ENCODE data around the gene SPACA9.

The SPACA9 gene

DNA sequence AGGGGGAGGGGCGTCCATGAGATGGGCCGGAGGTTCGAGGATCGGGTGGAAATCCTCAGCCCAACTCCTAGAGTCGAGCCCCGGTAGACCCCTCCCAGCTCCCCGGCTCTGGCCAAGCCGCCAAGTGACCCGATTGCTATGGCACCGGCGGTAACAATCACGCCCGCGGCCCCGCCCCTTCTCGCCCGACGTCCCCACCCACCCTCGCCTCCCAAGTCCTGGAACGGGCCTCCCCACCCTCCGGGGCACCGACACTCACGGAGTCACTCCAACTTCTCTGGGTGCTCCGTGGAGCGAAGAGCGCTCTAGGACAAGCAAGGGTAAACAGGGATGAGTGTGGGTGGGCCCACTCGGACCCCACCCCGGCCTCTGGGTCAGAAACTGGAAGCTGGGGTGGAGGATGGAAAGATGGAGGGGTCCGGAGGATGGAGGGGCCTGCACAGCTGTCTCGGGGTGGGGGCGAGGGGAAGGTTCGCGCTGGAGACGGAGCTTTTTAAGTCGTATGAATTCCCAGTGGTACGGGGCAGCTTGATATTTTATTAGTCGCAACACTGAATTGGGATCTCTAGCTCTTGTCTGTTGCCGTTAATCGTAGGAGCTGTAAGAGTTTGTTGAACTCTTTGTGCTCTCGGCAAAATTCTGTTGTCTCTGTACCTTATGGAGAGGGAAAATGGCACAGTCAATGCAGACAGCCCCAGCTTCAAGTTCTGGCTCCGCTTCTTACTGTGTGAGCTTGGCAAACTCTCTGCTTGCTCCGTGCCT lies at the start of gene SPACA9:
TSS of gene SPACA9 (plus strand) at position 204 of the 762 bp plus-strand sequence. CDS start 5,050 bp downstream, outside the sequence.
- DNase-seq = no peak

DNA sequence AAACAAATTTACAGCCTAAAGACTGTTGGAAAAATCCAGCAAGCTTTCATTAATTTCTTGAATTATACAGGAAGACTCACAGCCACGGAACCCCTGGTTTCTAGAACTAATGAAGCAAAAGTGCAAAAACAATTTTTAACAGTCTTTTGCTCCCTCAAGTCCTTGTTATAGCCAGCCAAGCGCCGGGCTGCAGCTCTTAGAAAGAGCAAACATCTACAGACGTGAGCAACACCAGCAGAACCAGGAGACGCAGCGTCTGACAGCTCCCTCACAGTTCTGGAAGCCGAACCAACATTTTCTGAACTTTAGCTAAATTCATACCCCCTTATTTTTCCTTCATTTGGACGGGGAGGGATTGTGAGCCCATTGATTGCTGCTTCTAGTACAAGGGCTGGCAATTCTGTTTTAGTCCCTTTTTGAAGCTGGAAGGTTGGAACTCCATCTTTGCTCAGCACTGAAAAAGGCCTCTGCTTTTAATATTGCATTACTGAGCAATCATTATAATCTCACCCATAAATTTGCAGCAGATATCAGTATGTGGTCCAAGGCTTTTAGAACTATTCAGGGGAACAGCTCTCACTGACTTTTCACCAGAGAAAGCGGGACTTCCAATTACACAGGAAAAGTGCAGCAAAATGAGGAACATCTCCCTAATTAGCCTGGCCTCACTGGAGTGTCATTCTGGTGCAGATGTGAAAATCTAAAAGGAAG lies 46.4 kb upstream of the SPACA9 start:
- no peak for DNase-seq

- DNase-seq = peak; percentile 88
Observed at GRCh38 chr9:132833550-132834121, 45.1 kb upstream of the SPACA9 start.

DNA sequence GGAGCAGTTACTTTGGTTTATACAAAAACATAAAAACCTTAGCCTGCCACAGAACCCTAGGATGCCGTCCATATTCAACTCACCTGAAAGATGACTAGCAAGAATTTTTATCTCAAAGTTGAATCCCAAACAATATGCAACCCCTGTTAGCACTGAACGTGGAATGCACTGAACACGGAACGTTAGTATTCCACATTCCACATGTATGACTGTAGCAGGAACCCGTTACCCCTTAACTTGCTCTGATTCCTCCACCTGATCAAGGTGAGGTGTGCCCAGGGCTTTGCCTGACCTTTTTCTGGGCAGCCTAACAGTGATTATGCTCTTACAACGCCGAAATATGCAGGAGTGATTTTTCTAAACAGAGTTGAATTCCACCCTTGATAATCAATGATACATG lies 44.4 kb upstream of the SPACA9 start:
- no peak for DNase-seq

- DNase-seq = no peak
Observed at GRCh38 chr9:132837501-132838286, 41.0 kb upstream of the SPACA9 start.

DNA sequence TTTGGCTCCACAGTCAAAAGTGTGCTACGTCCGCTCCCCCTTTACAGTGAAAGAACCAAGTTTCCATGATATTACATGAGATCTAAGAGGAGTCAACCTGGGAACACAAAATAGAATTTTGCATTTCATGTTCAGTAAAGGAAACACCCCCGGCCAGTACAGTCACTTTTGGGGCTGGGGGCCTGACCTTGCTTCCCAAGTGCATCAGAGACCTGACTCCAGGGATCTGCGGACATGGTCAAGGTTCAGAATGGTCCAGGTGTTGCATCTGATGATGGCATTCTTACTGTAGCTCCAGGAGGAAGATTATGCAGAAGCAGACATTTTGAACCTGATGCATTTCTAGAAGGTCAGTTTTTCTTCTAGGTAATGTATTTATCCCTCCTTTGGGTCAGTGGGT lies 40.4 kb upstream of the SPACA9 start:
- DNase-seq = no peak

DNA sequence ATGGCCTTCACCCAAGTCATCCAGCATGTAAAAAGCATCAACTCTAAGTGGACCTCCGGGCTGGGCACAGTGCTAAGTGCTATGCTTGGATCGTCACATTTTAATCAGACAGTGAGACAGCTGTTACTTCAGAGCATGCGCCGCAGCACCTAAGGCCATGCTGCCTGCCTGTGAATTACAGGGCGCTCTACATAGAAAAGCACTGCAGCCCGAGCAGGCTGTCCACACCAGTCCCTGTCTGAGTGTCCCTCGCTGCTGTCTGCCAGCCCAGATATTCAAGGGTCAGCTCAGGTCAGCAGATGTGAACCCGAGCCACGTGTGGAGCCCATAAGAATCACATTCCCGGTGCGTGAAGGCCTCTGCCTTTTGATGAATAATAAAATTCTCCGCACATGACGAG lies 37.7 kb upstream of the SPACA9 start:
- DNase-seq = no peak

DNA sequence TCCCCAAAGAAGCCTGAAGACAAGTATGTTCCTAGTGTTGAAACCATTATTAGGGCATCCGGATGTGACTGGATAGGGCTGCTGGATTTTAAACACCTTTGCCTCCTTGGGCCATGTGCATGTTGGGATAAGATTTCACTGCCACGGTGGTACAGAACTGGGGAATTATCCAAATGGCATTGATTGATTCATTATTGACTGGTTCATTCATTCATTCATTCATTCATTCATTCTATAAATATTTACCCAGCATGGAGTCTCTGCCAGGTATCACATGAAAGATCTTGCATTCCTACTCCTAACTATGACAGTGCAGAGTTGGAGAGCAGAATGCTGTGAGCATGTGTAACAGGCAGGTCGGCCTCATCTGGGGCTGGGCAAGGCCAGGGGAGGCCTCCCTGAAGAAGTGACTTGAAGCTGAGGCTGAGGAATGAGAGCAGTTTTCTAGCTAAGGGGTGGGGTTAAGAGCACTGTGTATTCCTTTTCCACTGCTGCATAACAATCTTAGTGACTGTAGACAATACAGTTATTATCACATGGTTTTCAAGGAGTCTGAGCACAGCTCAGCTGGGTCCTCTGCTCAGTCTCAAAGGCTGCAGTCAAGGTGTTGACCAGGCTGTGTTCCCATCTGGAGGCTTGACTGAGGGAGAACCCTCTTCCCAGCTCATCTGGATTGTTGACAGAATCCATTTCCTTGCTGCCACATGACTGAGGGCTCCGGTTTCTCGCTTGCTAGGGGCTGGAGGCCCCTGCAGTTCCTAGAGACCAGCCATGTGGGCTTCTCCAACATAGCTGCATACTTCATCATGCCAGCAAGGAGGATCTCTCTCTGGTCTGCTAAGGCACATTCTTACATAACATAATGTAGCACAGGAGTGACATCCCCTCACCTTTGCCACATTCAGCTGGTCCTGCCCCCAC lies 36.3 kb upstream of the SPACA9 start:
- DNase-seq = no peak

DNA sequence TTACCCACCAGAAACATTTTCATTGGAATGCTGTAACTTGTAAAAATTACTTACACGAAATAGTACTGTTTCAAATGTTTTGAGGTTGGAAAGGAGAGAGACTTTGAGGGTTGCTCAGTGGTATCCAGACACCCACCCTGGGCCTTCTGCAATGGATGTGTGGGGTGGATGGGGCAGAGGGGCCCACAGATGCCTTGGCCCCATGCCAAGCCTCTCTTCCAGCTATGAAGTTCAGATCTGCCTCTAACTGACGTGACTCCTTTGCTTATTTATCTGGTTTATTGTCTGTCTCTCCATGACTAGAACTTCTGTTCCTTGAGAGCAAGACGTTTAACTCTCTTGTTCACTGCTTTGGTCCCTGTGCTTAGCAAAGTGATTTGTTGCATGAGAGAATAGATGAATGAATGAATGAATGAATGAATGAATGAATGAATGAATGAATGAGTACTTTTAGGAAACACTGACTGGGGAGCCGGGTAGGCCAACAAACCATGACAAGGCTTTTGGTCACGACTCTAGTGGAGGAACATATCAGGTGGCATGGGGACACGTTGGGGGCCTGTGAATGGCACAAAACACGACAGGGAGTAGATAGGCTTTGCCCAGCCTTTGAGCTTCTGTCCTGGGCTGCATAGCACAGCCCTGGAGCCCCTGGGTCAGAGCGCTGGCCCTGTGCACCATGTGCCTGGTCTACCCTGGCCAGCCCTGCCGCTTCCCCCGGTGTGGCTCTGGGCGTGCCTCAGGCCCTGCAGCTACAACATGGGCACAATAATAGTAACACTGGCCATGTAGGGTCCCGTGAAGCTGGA lies 32.4 kb upstream of the SPACA9 start:
- DNase-seq = no peak

- no peak for DNase-seq
Observed at GRCh38 chr9:132846918-132847515, 31.7 kb upstream of the SPACA9 start.

- no peak for DNase-seq
Observed at GRCh38 chr9:132849185-132849706, 29.5 kb upstream of the SPACA9 start.

- DNase-seq = no peak
Observed at GRCh38 chr9:132853482-132853881, 25.2 kb upstream of the SPACA9 start.

GRCh38 chr9:132854832-132855231 lies 23.9 kb upstream of the SPACA9 start:
- DNase-seq = no peak

DNA sequence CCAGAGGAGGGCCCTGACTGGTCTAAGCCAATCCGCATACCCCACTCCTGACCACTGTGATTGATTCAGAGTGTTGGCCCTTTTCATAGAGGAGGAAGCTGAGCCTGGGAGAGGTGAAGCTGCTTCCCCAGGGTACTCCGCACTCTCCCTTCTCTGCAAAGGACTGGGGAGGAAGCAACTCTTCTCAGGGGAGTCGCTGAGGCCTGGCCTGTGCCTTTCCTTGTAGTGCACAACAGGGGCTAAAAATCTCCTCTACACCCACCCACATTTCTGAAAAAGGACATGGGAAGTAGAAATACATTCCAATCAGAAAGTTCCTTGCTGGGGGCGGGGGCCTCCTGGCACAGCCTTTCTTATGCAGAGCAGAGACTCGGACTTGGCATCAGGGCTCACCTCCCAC lies 22.8 kb upstream of the SPACA9 start:
- no peak for DNase-seq

DNA sequence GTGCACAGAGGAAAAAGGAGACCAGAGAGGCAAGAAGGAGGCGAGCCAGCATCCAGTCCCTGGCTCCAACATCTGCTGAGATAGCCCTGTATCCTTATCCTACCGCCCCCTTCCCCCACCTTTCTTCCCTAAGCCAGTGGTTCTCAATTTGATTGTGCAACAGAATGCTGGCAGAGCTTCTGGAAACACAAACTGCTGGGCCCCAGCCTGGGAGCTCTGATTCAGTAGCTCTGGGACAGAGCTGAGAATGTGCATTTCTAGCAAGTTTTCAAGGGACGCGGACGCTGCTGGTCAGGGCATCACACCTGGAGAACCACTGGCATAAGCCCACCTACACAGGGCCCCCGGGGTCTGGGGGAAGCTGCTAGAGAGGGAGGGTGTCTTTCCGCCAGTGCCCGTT lies 21.7 kb upstream of the SPACA9 start:
- no peak for DNase-seq

DNA sequence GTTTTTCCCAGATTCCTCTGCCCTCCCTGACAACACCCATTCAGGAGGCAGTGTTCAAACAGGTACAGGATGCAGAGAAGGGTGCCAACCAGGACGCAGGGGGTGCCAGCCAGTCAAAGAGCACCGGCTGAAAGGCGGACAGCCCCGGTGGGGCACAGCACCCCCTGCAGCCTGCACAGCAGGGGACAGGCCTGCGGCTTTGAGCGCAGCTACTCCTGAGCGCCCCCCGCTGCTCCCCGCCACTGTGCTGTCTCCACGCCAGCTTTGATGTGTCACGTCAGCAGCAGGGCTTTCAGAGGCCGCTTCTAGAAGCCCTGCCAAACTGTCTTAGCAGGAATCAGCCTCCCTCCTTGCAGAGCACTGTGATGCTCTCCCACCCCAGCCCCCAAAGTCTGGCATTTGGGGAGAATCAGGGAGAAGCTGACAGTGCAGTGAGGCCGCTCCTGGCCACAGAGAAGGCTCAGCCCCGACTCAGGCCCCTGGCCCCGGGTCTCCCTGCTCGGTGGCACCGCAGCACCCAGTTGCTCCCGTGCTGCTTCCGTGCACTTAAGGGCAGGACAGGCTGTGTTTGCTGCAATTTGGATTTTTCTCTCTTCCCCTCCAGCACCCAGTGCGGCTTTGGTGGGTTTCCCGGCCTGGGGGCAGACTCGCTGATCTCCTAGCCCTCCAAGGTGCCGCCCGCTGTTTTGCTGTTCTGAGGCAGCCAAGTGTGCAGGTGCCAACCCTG lies 20.9 kb upstream of the SPACA9 start:
- DNase-seq = no peak

GRCh38 chr9:132858751-132859150 lies 19.9 kb upstream of the SPACA9 start:
- DNase-seq = no peak

DNA sequence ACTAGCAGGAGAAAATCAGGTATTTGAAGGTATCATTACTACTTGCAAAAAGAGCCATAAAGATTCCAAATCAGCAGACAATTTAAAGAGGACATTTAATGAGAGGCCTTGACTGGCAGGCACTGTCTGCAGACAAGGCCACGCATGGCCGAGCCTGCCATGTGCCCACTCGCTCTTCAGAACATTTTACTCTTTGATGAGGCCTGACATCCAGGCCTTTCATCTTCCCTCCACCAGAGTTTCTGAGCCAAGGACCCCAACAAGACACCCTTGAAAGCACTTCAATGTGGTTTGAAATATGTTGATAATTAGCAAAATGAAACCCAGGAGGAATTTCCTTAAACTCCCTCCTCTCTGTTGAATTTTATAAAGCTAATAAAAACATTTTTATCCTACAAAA lies 17.0 kb upstream of the SPACA9 start:
- no peak for DNase-seq

DNA sequence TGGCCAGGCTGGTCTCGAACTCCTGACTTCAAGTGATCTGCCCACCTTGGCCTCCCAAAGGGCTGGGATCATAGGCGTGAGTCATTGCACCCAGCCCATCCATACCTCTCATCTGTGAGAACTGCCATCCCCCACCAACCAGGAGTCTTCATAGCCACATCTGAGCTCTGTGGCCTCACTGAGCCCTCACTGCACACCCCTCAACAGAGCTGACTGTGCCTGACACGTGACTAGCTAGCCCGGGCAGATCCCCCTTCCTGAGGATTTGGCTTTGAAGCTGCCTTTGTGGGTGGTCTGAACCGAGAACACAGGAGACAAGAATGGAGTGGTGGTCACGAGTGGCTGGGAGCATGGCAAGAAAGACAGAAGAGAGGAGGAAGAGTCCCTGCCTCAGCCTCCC lies 16.2 kb upstream of the SPACA9 start:
- no peak for DNase-seq

DNA sequence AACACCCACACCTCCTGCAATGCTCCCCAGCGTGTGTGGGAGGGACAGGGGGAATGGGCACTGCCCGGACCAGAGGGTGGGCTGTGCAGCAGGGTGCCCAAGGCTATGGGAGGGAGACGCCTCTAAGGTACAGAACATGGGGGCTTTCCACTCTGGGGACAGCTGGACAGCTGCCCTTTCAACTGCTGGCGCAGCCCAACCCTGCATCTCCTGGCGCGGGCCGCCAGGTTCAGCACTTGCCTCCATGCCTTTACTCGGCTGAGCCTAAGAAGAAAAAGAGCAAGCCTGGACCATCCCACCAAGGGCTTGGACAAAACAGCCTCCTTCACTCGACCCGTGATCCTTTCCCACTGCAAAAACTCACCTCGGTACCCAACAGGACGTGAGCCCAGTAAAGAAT lies 15.6 kb upstream of the SPACA9 start:
- no peak for DNase-seq

Measured in NCI-H1694 (cell line).